WTC11 (cell line): ENCODE results near the gene CORIN. TPM values are rescaled to one million over a fixed set of nuclear protein-coding genes. Genes with fewer than 3 reads are reported as not detected.
A peak's percentile ranks its signal among the peaks of the same experiment; 100 is the strongest.

Experiments
- ATAC-seq: fragments of 200-7000 bp; cut with Tn5 transposase; 2 replicates; pipeline ENCODE4 v1.10.0; 2021; ENCODE audit warnings: mild to moderate bottlenecking, moderate library complexity
- CTCF ChIA-PET: fragments of 300-600 bp; sonication (Branson Sonifier 250); formaldehyde crosslinking; loops from one replicate; lab custom pipeline; 2021; ENCODE audit warnings: antibody characterized with exemption; lab: Charles Lee
- POLR2A ChIA-PET: fragments of 350-600 bp; sonication (Branson Sonifier 250); formaldehyde crosslinking; loops from one replicate; lab custom pipeline; 2021; ENCODE audit warnings: antibody characterized with exemption; lab: Charles Lee
- DNase-seq: peaks from one replicate; pipeline ENCODE4 v3.0.0; 2021; ENCODE audit warnings: low spot score
- H3K27ac Mint-ChIP-seq: 2 replicates; pipeline ENCODE4 v1.8.0; 2021; ENCODE audit warnings: mixed read lengths
- H3K27me3 Mint-ChIP-seq: 2 replicates; pipeline ENCODE4 v1.8.0; 2021; ENCODE audit warnings: low read depth, mild to moderate bottlenecking, moderate library complexity, mixed read lengths
- H3K36me3 Mint-ChIP-seq: 2 replicates; pipeline ENCODE4 v1.8.0; 2021; ENCODE audit warnings: mixed read lengths
- H3K4me1 Mint-ChIP-seq: 2 replicates; pipeline ENCODE4 v1.8.0; 2022; ENCODE audit warnings: mixed read lengths
- H3K4me3 Mint-ChIP-seq: 2 replicates; pipeline ENCODE4 v1.8.0; 2021; ENCODE audit warnings: mild to moderate bottlenecking, moderate library complexity, mixed read lengths
- H3K9me3 Mint-ChIP-seq: 2 replicates; pipeline ENCODE4 v1.8.0; 2021; ENCODE audit warnings: mixed read lengths
- CBFB ChIP-seq: sonication (generic); formaldehyde crosslinking; IDR thresholded peaks from 2 replicates; pipeline ENCODE4 v1.8.1; 2022; ENCODE audit warnings: mild to moderate bottlenecking, low read depth, missing genetic modification reagents
- CREM ChIP-seq: sonication (generic); formaldehyde crosslinking; IDR thresholded peaks from 2 replicates; pipeline ENCODE4 v1.8.1; 2022; ENCODE audit warnings: mild to moderate bottlenecking, missing genetic modification reagents, moderate library complexity
- ELF4 ChIP-seq: sonication (generic); formaldehyde crosslinking; IDR thresholded peaks from 2 replicates; pipeline ENCODE4 v1.8.1; 2022; ENCODE audit warnings: low read depth, mild to moderate bottlenecking, moderate library complexity, missing genetic modification reagents
- FOXK1 ChIP-seq: sonication (generic); formaldehyde crosslinking; IDR thresholded peaks from 2 replicates; pipeline ENCODE4 v1.8.0; 2022; ENCODE audit warnings: mild to moderate bottlenecking, moderate library complexity, missing genetic modification reagents
- GABPB1 ChIP-seq: sonication (generic); formaldehyde crosslinking; IDR thresholded peaks from 2 replicates; pipeline ENCODE4 v1.8.1; 2023; ENCODE audit warnings: mild to moderate bottlenecking, missing genetic modification reagents
- JUN ChIP-seq: sonication (generic); formaldehyde crosslinking; IDR thresholded peaks from 2 replicates; pipeline ENCODE4 v1.8.0; 2023; ENCODE audit warnings: mild to moderate bottlenecking, missing genetic modification reagents
- NFYB ChIP-seq: sonication (generic); formaldehyde crosslinking; conservative IDR thresholded peaks from 2 replicates; pipeline ENCODE4 v1.8.0; 2022; ENCODE audit warnings: low read depth, missing genetic modification reagents
- NR1H2 ChIP-seq: sonication (generic); formaldehyde crosslinking; IDR thresholded peaks from 2 replicates; pipeline ENCODE4 v1.9.0; 2021; ENCODE audit warnings: mild to moderate bottlenecking, moderate library complexity, missing genetic modification reagents
- PRRX2 ChIP-seq: fragments of 250-450 bp; sonication (Bioruptor Pico); IDR thresholded peaks from 2 replicates; pipeline ENCODE4 v1.8.0; 2021; ENCODE audit warnings: mild to moderate bottlenecking
- SP1 ChIP-seq: sonication (generic); formaldehyde crosslinking; conservative IDR thresholded peaks from 2 replicates; pipeline ENCODE4 v1.8.1; 2022; ENCODE audit warnings: missing genetic modification reagents
- TEAD4 ChIP-seq: sonication (generic); formaldehyde crosslinking; IDR thresholded peaks from 2 replicates; pipeline ENCODE4 v1.8.0; 2022; ENCODE audit warnings: mild to moderate bottlenecking, missing genetic modification reagents
- ZNF138 ChIP-seq: sonication (generic); formaldehyde crosslinking; conservative IDR thresholded peaks from 2 replicates; pipeline ENCODE4 v1.8.1; 2022; ENCODE audit warnings: mild to moderate bottlenecking, moderate library complexity, missing genetic modification reagents
- ZNF423 ChIP-seq: fragments of 250-450 bp; sonication (Bioruptor Pico); IDR thresholded peaks from 2 replicates; pipeline ENCODE4 v2.1.2; 2022; ENCODE audit warnings: mild to moderate bottlenecking, moderate library complexity
- total RNA-seq: library from RNA; stranded (reverse); gene quantifications from 3 replicates; pipeline ENCODE4 v1.2.3, GENCODE V29; 2021
- TF ChIP-seq, protein P1 (sequence below): fragments of 250-450 bp; sonication (Bioruptor Pico); IDR thresholded peaks from 2 replicates; pipeline ENCODE4 v1.9.0; 2021; ENCODE audit warnings: mild to moderate bottlenecking, borderline replicate concordance
- TF ChIP-seq, protein P2 (sequence below): fragments of 250-450 bp; sonication (Bioruptor Pico); IDR thresholded peaks from 2 replicates; pipeline ENCODE4 v1.9.0; 2021; ENCODE audit warnings: mild to moderate bottlenecking
- TF ChIP-seq, protein P3 (sequence below): sonication (generic); formaldehyde crosslinking; IDR thresholded peaks from 2 replicates; pipeline ENCODE4 v1.8.0; 2022; ENCODE audit warnings: mild to moderate bottlenecking, missing genetic modification reagents
- TF ChIP-seq, protein P4 (sequence below): fragments of 200-600 bp; IDR thresholded peaks from 2 replicates; pipeline ENCODE4 v1.8.0; 2022; ENCODE audit warnings: antibody characterized with exemption
- TF ChIP-seq, protein P5 (sequence below): sonication (generic); formaldehyde crosslinking; IDR thresholded peaks from 2 replicates; pipeline ENCODE4 v1.8.1; 2023; ENCODE audit warnings: mild to moderate bottlenecking, moderate library complexity, missing genetic modification reagents
- TF ChIP-seq, protein P6 (sequence below): fragments of 250-450 bp; sonication (Bioruptor Pico); IDR thresholded peaks from 2 replicates; pipeline ENCODE4 v1.8.0; 2021; ENCODE audit warnings: mild to moderate bottlenecking
- TF ChIP-seq, protein P7 (sequence below): fragments of 250-450 bp; sonication (Bioruptor Pico); IDR thresholded peaks from 2 replicates; pipeline ENCODE4 v1.9.0; 2021; ENCODE audit warnings: moderate library complexity, mild to moderate bottlenecking, inconsistent platforms, borderline replicate concordance

The CORIN gene
- total RNA-seq, 1 experiment from 2014 or later: 0.33 TPM

DNA sequence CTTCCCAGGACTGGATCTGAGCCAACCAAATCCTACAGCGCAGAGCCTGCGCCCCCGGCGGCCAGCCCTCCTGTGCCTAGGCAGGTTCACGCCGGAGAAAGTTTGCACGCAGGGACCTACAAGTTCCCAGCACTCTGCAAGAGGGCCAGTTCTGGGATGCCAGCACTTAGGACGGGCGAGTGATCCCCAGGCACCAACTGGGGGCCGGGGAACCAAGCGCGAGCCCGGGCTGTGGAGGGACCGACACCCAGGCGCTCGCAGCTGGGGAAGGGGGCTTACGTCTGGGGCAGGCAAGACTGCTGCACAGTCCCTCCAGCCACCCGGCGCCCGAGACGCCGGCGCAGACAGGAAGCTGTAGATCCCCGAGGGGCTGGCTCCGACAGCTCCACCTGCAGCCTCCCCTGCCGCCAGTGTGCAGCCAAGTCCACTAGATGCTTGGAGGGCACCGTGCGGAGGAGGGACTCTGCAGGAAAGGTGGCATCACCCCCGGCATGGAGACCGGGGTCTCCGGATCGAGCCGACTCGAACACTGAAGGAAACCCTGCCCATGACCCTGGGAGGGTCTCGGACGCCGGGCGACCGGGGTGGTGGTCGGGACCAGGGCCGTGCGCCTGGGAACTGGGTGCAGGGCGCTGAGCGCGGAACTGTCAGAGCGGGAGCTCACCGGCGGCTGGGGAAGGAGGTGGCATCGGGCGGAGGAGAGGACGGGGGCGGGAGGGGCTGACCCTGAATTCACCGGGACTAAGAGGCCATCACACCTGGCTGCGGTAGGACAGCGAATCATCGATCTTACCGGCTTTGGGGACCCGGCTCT, 566 bp downstream of the CORIN start (continued):
- TF ChIP-seq, protein P1, sequence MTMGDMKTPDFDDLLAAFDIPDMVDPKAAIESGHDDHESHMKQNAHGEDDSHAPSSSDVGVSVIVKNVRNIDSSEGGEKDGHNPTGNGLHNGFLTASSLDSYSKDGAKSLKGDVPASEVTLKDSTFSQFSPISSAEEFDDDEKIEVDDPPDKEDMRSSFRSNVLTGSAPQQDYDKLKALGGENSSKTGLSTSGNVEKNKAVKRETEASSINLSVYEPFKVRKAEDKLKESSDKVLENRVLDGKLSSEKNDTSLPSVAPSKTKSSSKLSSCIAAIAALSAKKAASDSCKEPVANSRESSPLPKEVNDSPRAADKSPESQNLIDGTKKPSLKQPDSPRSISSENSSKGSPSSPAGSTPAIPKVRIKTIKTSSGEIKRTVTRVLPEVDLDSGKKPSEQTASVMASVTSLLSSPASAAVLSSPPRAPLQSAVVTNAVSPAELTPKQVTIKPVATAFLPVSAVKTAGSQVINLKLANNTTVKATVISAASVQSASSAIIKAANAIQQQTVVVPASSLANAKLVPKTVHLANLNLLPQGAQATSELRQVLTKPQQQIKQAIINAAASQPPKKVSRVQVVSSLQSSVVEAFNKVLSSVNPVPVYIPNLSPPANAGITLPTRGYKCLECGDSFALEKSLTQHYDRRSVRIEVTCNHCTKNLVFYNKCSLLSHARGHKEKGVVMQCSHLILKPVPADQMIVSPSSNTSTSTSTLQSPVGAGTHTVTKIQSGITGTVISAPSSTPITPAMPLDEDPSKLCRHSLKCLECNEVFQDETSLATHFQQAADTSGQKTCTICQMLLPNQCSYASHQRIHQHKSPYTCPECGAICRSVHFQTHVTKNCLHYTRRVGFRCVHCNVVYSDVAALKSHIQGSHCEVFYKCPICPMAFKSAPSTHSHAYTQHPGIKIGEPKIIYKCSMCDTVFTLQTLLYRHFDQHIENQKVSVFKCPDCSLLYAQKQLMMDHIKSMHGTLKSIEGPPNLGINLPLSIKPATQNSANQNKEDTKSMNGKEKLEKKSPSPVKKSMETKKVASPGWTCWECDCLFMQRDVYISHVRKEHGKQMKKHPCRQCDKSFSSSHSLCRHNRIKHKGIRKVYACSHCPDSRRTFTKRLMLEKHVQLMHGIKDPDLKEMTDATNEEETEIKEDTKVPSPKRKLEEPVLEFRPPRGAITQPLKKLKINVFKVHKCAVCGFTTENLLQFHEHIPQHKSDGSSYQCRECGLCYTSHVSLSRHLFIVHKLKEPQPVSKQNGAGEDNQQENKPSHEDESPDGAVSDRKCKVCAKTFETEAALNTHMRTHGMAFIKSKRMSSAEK (CRISPR knock-in tag): no peak

DNA sequence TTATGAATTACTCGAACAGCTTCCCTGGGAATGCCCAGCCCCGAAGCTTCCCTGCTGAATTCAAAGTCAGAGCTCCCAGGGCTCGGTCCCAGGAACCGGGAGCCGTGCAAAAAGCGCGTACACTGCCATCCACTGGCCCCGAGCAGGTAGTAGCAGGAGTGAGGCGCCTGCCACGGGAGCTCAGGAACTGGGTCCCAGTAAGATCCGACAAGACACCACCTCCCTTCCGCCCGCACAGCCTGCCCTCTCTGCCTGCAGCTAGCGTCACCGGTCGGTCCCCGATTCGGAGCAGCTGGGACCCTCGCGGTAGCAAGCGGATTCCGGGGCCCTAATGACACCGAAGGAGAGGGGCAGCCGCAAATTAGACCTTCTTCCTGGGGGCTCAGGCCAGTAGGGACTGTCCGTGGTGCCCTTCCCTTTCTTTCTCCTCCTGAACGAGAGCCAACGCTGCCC, 1.2 kb downstream of the CORIN start:
- peak overlapping the region; percentile 84 for H3K4me3 Mint-ChIP-seq
- peaks cover 28% of the 10 kb centered on the region for H3K4me1 Mint-ChIP-seq
- peaks cover 10% of the 10 kb centered on the region; the same call in 1 of the 2 replicates for H3K27me3 Mint-ChIP-seq
- ChIA-PET CTCF (interaction anchor here (0.5 to 8.0 kb wide), 55 partner anchors 9 to 438 kb away, joined by 3 to 470 read pairs (median 5); partner anchors contain the start of genes ATP10D, COMMD8 and NFXL1), POLR2A (interaction anchor here (0.5 to 2.2 kb wide), 4 partner anchors 113 to 402 kb away, joined by 3 to 7 read pairs (median 4); no protein-coding TSS in a partner anchor)
- peaks cover 15% of the 10 kb centered on the region for H3K9me3 Mint-ChIP-seq
- peak; percentile 87 for ATAC-seq
- peaks cover 9% of the 10 kb centered on the region; the same call in 1 of the 2 replicates for H3K36me3 Mint-ChIP-seq
- DNase-seq: peak; percentile 88
- H3K27ac Mint-ChIP-seq: 0 out of 2 replicates have a peak overlapping the region, but pooled peaks have one; percentile 27
- TF ChIP-seq ZNF423 (CRISPR knock-in tag) (no peak), NR1H2 (CRISPR knock-in tag) (no peak), CREM (no peak), GABPB1 (CRISPR knock-in tag) (no peak), SP1 (0 out of 2 replicates have a peak, but pooled peaks have one; percentile 10), PRRX2 (CRISPR knock-in tag) (no peak), ZNF138 (CRISPR knock-in tag) (no peak; the same call in 1 of the 2 replicates), NFYB (CRISPR knock-in tag) (no peak), JUN (CRISPR knock-in tag) (no peak), FOXK1 (CRISPR knock-in tag) (0 out of 2 replicates have a peak, but pooled peaks have one; percentile 10), CBFB (CRISPR knock-in tag) (no peak), TEAD4 (CRISPR knock-in tag) (no peak), ELF4 (CRISPR knock-in tag) (no peak)
- TF ChIP-seq, protein P2, sequence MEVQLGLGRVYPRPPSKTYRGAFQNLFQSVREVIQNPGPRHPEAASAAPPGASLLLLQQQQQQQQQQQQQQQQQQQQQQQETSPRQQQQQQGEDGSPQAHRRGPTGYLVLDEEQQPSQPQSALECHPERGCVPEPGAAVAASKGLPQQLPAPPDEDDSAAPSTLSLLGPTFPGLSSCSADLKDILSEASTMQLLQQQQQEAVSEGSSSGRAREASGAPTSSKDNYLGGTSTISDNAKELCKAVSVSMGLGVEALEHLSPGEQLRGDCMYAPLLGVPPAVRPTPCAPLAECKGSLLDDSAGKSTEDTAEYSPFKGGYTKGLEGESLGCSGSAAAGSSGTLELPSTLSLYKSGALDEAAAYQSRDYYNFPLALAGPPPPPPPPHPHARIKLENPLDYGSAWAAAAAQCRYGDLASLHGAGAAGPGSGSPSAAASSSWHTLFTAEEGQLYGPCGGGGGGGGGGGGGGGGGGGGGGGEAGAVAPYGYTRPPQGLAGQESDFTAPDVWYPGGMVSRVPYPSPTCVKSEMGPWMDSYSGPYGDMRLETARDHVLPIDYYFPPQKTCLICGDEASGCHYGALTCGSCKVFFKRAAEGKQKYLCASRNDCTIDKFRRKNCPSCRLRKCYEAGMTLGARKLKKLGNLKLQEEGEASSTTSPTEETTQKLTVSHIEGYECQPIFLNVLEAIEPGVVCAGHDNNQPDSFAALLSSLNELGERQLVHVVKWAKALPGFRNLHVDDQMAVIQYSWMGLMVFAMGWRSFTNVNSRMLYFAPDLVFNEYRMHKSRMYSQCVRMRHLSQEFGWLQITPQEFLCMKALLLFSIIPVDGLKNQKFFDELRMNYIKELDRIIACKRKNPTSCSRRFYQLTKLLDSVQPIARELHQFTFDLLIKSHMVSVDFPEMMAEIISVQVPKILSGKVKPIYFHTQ (CRISPR knock-in tag): no peak
- TF ChIP-seq, protein P3, sequence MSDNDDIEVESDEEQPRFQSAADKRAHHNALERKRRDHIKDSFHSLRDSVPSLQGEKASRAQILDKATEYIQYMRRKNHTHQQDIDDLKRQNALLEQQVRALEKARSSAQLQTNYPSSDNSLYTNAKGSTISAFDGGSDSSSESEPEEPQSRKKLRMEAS (CRISPR knock-in tag): peak; percentile 36; the same call in 1 of the 2 replicates
- TF ChIP-seq, protein P4, sequence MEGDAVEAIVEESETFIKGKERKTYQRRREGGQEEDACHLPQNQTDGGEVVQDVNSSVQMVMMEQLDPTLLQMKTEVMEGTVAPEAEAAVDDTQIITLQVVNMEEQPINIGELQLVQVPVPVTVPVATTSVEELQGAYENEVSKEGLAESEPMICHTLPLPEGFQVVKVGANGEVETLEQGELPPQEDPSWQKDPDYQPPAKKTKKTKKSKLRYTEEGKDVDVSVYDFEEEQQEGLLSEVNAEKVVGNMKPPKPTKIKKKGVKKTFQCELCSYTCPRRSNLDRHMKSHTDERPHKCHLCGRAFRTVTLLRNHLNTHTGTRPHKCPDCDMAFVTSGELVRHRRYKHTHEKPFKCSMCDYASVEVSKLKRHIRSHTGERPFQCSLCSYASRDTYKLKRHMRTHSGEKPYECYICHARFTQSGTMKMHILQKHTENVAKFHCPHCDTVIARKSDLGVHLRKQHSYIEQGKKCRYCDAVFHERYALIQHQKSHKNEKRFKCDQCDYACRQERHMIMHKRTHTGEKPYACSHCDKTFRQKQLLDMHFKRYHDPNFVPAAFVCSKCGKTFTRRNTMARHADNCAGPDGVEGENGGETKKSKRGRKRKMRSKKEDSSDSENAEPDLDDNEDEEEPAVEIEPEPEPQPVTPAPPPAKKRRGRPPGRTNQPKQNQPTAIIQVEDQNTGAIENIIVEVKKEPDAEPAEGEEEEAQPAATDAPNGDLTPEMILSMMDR: peak; percentile 50
- TF ChIP-seq, protein P5, sequence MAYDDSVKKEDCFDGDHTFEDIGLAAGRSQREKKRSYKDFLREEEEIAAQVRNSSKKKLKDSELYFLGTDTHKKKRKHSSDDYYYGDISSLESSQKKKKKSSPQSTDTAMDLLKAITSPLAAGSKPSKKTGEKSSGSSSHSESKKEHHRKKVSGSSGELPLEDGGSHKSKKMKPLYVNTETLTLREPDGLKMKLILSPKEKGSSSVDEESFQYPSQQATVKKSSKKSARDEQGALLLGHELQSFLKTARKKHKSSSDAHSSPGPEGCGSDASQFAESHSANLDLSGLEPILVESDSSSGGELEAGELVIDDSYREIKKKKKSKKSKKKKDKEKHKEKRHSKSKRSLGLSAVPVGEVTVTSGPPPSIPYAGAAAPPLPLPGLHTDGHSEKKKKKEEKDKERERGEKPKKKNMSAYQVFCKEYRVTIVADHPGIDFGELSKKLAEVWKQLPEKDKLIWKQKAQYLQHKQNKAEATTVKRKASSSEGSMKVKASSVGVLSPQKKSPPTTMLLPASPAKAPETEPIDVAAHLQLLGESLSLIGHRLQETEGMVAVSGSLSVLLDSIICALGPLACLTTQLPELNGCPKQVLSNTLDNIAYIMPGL (CRISPR knock-in tag): peak; percentile 20; the same call in 1 of the 2 replicates
- TF ChIP-seq, protein P6, sequence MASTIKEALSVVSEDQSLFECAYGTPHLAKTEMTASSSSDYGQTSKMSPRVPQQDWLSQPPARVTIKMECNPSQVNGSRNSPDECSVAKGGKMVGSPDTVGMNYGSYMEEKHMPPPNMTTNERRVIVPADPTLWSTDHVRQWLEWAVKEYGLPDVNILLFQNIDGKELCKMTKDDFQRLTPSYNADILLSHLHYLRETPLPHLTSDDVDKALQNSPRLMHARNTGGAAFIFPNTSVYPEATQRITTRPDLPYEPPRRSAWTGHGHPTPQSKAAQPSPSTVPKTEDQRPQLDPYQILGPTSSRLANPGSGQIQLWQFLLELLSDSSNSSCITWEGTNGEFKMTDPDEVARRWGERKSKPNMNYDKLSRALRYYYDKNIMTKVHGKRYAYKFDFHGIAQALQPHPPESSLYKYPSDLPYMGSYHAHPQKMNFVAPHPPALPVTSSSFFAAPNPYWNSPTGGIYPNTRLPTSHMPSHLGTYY (CRISPR knock-in tag): no peak
- TF ChIP-seq, protein P7, sequence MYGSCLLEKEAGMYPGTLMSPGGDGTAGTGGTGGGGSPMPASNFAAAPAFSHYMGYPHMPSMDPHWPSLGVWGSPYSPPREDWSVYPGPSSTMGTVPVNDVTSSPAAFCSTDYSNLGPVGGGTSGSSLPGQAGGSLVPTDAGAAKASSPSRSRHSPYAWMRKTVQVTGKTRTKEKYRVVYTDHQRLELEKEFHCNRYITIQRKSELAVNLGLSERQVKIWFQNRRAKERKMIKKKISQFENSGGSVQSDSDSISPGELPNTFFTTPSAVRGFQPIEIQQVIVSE (CRISPR knock-in tag): no peak
